Activated CD4-positive, alpha-beta T cell treated with anti-CD3 and anti-CD28 coated beads, Interleukin-2, amount 10 ng/mL, durations not matched to agents 24 days and 14 days (primary cell): ENCODE measurements around the gene HBQ1. TPM values are rescaled to one million over a fixed set of nuclear protein-coding genes. Genes with fewer than 3 reads are reported as not detected.

ENCODE experiments used
- DNase-seq: peaks from one replicate; pipeline ENCODE4 v3.0.0; 2022
- H3K27ac Mint-ChIP-seq: one replicate; pipeline ENCODE4 v1.8.0; 2022; ENCODE audit warnings: mild to moderate bottlenecking, mixed read lengths
- H3K27me3 Mint-ChIP-seq: one replicate; pipeline ENCODE4 v1.8.0; 2022; ENCODE audit warnings: mixed read lengths
- H3K36me3 Mint-ChIP-seq: one replicate; pipeline ENCODE4 v1.8.0; 2022; ENCODE audit warnings: low read depth, mild to moderate bottlenecking, mixed read lengths
- H3K4me1 Mint-ChIP-seq: one replicate; pipeline ENCODE4 v1.8.0; 2021; ENCODE audit warnings: mixed read lengths
- H3K4me3 Mint-ChIP-seq: one replicate; pipeline ENCODE4 v1.8.0; 2022; ENCODE audit warnings: mild to moderate bottlenecking, moderate library complexity, mixed read lengths
- H3K9me3 Mint-ChIP-seq: one replicate; pipeline ENCODE4 v1.8.0; 2021; ENCODE audit warnings: mixed read lengths
- intact Hi-C: fragments of 100-400 bp; cut with micrococcal nuclease; formaldehyde crosslinking; loops from one replicate; pipeline ENCODE4 v1.15.1; 2023
- total RNA-seq: library from RNA; stranded (reverse); gene quantifications from 2 replicates; pipeline ENCODE4 v1.2.3, GENCODE V29; 2022

HBQ1 gene
- total RNA-seq: 0.69 and 1.6 TPM in 2 replicates

- H3K36me3 Mint-ChIP-seq: peaks cover 4% of the 10 kb centered on the region
- no peak within 1 kb of the TSS for H3K27ac Mint-ChIP-seq
- intact Hi-C loops: loop anchor here (5.0 kb wide), 1 partner anchor 182 kb away; no protein-coding TSS in a partner anchor
- H3K4me1 Mint-ChIP-seq: peaks cover 3% of the 10 kb centered on the region
- H3K9me3 Mint-ChIP-seq: no peaks in the 10 kb centered on the region
- peaks cover 30% of the 10 kb centered on the region for H3K27me3 Mint-ChIP-seq
- DNase-seq: peak; percentile 76
- peak within 1 kb of the TSS; percentile 54 for H3K4me3 Mint-ChIP-seq
Measured at GRCh38 chr16:180101-180675, at the start of gene HBQ1. TSS of gene HBQ1 (plus strand) at chr16:180459. CDS start at chr16:180487, 28 bp downstream.

GRCh38 chr16:130533-131173, 49.6 kb upstream of the HBQ1 start:
- Mint-ChIP-seq H3K27me3 (no peaks in the 10 kb centered on the region), H3K9me3 (no peaks in the 10 kb centered on the region), H3K4me3 (no peak overlapping the region), H3K4me1 (peaks cover 17% of the 10 kb centered on the region), H3K36me3 (peaks cover 2% of the 10 kb centered on the region), H3K27ac (no peak overlapping the region)
- intact Hi-C loops: no loop called here
- no peak for DNase-seq

DNA sequence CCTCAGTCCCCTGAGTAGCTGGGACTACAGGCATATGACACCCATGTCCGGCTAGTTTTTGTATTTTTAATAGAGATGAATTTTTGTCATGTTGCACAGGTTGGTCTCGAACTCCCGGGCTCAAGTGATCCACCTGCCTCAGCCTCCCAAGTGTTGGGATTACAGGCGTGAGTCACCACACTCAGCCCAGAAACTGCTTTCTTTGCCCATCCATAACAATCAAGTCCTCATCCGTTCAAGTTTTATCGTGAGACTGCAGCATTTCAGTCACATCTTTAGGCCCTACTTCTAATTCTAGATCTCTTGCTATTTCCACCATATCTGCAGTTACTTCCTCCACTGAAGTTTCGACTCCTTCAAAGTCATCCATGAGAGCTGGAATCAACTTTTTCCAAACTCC, 48.1 kb upstream of the HBQ1 start:
- H3K4me1 Mint-ChIP-seq: peaks cover 20% of the 10 kb centered on the region
- no peaks in the 10 kb centered on the region for H3K9me3 Mint-ChIP-seq
- intact Hi-C loops: no loop called here
- no peak for DNase-seq
- H3K27me3 Mint-ChIP-seq: no peaks in the 10 kb centered on the region
- H3K27ac Mint-ChIP-seq: peak overlapping the region; percentile 47
- no peak overlapping the region for H3K4me3 Mint-ChIP-seq
- H3K36me3 Mint-ChIP-seq: peaks cover 6% of the 10 kb centered on the region

GRCh38 chr16:133716-134115, 46.5 kb upstream of the HBQ1 start:
- Mint-ChIP-seq H3K27me3 (no peaks in the 10 kb centered on the region), H3K4me1 (peaks cover 22% of the 10 kb centered on the region), H3K27ac (no peak overlapping the region), H3K4me3 (no peak overlapping the region), H3K9me3 (no peaks in the 10 kb centered on the region), H3K36me3 (peaks cover 9% of the 10 kb centered on the region)
- DNase-seq: no peak
- intact Hi-C loops: no loop called here

DNA sequence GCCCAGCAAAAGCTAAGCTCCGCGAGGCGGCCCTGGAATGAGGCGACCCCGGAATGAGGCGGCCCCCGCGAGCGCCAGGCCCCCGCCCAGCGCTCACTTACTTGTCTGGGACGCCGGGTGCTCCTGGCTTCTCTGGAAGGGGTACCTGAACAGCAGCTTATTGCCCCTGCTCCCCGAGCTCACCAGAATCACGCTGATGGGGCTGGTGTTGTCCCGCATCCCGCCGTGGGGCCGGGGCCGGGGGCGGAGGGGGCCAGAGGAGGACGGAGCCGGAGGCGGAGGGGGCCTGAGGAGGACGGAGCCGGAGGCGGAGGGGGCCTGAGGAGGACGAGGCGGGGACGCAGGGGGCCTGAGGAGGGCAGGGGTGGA, 42.2 kb upstream of the HBQ1 start:
- peak; percentile 80 for DNase-seq
- intact Hi-C loops: no loop called here
- Mint-ChIP-seq H3K4me3 (peak overlapping the region; percentile 88), H3K9me3 (no peaks in the 10 kb centered on the region), H3K27ac (peak overlapping the region; percentile 69), H3K4me1 (peaks cover 13% of the 10 kb centered on the region), H3K36me3 (peaks cover 9% of the 10 kb centered on the region), H3K27me3 (no peaks in the 10 kb centered on the region)

GRCh38 chr16:140175-140857, 39.9 kb upstream of the HBQ1 start:
- Mint-ChIP-seq H3K4me3 (no peak overlapping the region), H3K27ac (no peak overlapping the region), H3K9me3 (no peaks in the 10 kb centered on the region), H3K4me1 (peaks cover 6% of the 10 kb centered on the region), H3K27me3 (peaks cover 4% of the 10 kb centered on the region), H3K36me3 (peaks cover 9% of the 10 kb centered on the region)
- intact Hi-C loops: no loop called here
- no peak for DNase-seq

- Mint-ChIP-seq H3K9me3 (no peaks in the 10 kb centered on the region), H3K36me3 (peaks cover 3% of the 10 kb centered on the region), H3K27ac (no peak overlapping the region), H3K4me1 (peaks cover 2% of the 10 kb centered on the region), H3K27me3 (peaks cover 4% of the 10 kb centered on the region), H3K4me3 (no peak overlapping the region)
- DNase-seq: no peak
- intact Hi-C loops: no loop called here
Measured at GRCh38 chr16:142405-142967, 37.8 kb upstream of the HBQ1 start.

DNA sequence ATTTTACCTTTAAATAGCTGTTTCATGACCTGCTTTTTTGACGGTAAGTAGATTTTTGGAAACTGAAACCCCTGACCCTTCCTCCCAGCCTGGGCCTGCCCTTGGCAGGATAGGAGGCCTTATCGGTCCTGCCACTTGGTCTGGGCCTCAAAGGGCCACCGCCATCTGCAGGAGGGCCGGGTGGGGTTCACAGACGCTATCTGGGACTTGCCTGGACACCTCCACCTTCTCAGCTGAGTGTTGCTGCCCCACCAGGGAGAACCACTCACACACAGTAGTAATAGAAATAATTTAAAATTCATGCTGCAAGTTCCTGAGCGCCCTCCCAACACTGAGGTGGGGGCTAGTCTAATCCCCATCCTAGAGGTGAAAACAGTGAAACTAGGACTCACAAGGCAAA, 37.2 kb upstream of the HBQ1 start:
- Mint-ChIP-seq H3K27me3 (peaks cover 4% of the 10 kb centered on the region), H3K36me3 (peaks cover 3% of the 10 kb centered on the region), H3K27ac (no peak overlapping the region), H3K9me3 (no peaks in the 10 kb centered on the region), H3K4me3 (no peak overlapping the region), H3K4me1 (peaks cover 2% of the 10 kb centered on the region)
- DNase-seq: no peak
- intact Hi-C loops: no loop called here

- no peak for DNase-seq
- Mint-ChIP-seq H3K9me3 (no peaks in the 10 kb centered on the region), H3K27me3 (peaks cover 7% of the 10 kb centered on the region), H3K36me3 (peaks cover 3% of the 10 kb centered on the region), H3K4me3 (no peak overlapping the region), H3K4me1 (peaks cover 2% of the 10 kb centered on the region), H3K27ac (no peak overlapping the region)
- intact Hi-C loops: no loop called here
Measured at GRCh38 chr16:143456-143855, 36.8 kb upstream of the HBQ1 start.

- DNase-seq: no peak
- Mint-ChIP-seq H3K27me3 (peaks cover 13% of the 10 kb centered on the region), H3K27ac (no peak overlapping the region), H3K4me1 (no peaks in the 10 kb centered on the region), H3K9me3 (no peaks in the 10 kb centered on the region), H3K36me3 (no peaks in the 10 kb centered on the region), H3K4me3 (no peak overlapping the region)
- intact Hi-C loops: no loop called here
Measured at GRCh38 chr16:144797-145252, 35.4 kb upstream of the HBQ1 start.

- Mint-ChIP-seq H3K27ac (no peak overlapping the region), H3K27me3 (peaks cover 20% of the 10 kb centered on the region), H3K4me3 (no peak overlapping the region), H3K9me3 (no peaks in the 10 kb centered on the region), H3K4me1 (no peaks in the 10 kb centered on the region), H3K36me3 (no peaks in the 10 kb centered on the region)
- no peak for DNase-seq
- intact Hi-C loops: no loop called here
Measured at GRCh38 chr16:146646-147045, 33.6 kb upstream of the HBQ1 start.

DNA sequence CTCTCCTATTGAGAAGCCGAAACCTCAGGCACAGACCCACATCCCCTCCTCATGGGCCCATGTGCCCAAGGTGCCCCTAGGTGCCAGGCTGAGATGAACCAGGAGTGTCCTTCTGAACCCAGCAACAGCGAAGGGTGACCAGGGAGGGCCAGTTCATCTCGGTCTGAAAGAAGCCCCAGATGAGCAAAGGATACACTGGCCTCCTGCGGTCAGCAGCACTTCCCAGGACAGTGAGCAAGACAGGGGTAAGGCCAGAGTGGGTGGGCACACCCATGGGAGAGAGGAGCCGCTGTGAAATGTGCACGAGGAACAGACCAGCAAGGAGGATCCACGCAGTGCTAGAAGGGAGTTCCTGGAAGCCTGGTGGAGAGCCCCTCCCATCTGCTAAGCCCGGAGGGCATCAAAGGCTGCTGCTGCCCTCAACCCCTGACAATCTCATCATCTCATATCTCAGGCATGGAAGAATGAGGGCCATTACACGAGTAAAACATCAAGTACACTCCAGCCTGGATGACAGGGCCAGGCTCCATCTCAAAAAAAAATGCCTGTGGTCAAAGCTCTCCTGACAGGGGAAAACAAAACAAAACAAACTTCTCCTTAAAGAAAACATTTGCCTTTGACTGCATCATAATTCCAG, 31.1 kb upstream of the HBQ1 start:
- Mint-ChIP-seq H3K27ac (no peak overlapping the region), H3K36me3 (no peaks in the 10 kb centered on the region), H3K9me3 (no peaks in the 10 kb centered on the region), H3K4me1 (no peaks in the 10 kb centered on the region), H3K27me3 (peaks cover 27% of the 10 kb centered on the region), H3K4me3 (no peak overlapping the region)
- intact Hi-C loops: no loop called here
- DNase-seq: no peak

GRCh38 chr16:152141-153128, 27.8 kb upstream of the HBQ1 start, which contains the start of gene HBZ:
TSS of gene HBZ (plus strand) at chr16:152644. CDS start at chr16:152910, 266 bp downstream.
- peaks cover 6% of the 10 kb centered on the region for H3K4me1 Mint-ChIP-seq
- DNase-seq: no peak

More at GRCh38 chr16:152141-153128, 27.8 kb upstream of the HBQ1 start, which contains the start of gene HBZ:
- H3K9me3 Mint-ChIP-seq: no peaks in the 10 kb centered on the region
- intact Hi-C loops: no loop called here
- H3K36me3 Mint-ChIP-seq: peaks cover 2% of the 10 kb centered on the region
- peaks cover 38% of the 10 kb centered on the region for H3K27me3 Mint-ChIP-seq
- peak within 1 kb of the TSS; percentile 55 for H3K4me3 Mint-ChIP-seq
- H3K27ac Mint-ChIP-seq: no peak within 1 kb of the TSS
